ENCODE measurements around the gene STAB2. TPM values are rescaled to one million over a fixed set of nuclear protein-coding genes. Genes with fewer than 3 reads are reported as not detected.

STAB2 gene
- total and polyA plus RNA-seq, 2 of the 8 experiments (the other 6 are each of a cell fraction or from before 2014, with no cell fraction given) = not detected

- H3K56ac ChIP-seq (replicated peaks; ENCODE audit: insufficient read length, low read depth, low read length) = no peak overlapping the region
- no peak overlapping the region for H3K9ac ChIP-seq (replicated peaks in 1 of 4; ENCODE audit: extremely low read depth in 1 of 4, low read depth in 3 of 4, low read length in 3 of 4)
- FAIRE-seq (no peak), DNase-seq (ENCODE audit: low read depth in 1 of 2, low spot score in 2 of 2) (no peak)
- H3K27me3 ChIP-seq (replicated peaks in 1 of 4; ENCODE audit: control insufficient read depth in 3 of 4, extremely low read depth in 1 of 4, insufficient read depth in 3 of 4, low read length in 3 of 4) = no peaks in the 10 kb centered on the region
- no peak overlapping the region for H4K5ac ChIP-seq (ENCODE audit: insufficient read length, low read depth, low read length)
- H2BK20ac ChIP-seq (ENCODE audit: low read length) = no peak overlapping the region
- no peaks in the 10 kb centered on the region for H4K20me1 ChIP-seq (replicated peaks in 1 of 2; ENCODE audit: control insufficient read depth in 1 of 2, insufficient read depth in 2 of 2, low read length in 2 of 2)
- H2AK5ac ChIP-seq (ENCODE audit: low read depth, low read length) = no peak overlapping the region
- H3K79me2 ChIP-seq (ENCODE audit: control insufficient read depth in 1 of 2, insufficient read depth in 2 of 2, low read length in 2 of 2) = no peaks in the 10 kb centered on the region
- no peak overlapping the region for H3K4me3 ChIP-seq (ENCODE audit: extremely low read depth in 1 of 4, insufficient read depth in 2 of 4, low read depth in 3 of 4, low read length in 4 of 4)
- TF ChIP-seq SRF (IDR thresholded peaks at IDR 0.05; ENCODE audit: low read depth, low read length) = no peak
- no peak for TF ChIP-seq SIRT6 (IDR thresholded peaks at IDR 0.05; ENCODE audit: low read length)
- no peak for TF ChIP-seq CEBPB (IDR thresholded peaks at IDR 0.05; ENCODE audit: low read depth, low read length)
- TF ChIP-seq GTF2F1 (IDR thresholded peaks at IDR 0.05; ENCODE audit: borderline replicate concordance, low read depth, low read length) = no peak
- TF ChIP-seq MAFK (IDR thresholded peaks at IDR 0.05; ENCODE audit: low read depth, low read length) = no peak
- TF ChIP-seq GABPA (IDR thresholded peaks at IDR 0.05; ENCODE audit: borderline replicate concordance, insufficient read depth, low read length) = no peak
- no peak for TF ChIP-seq ASH2L (IDR thresholded peaks at IDR 0.05; ENCODE audit: low read length)
- no peak for TF ChIP-seq ATF3 (IDR thresholded peaks at IDR 0.05; ENCODE audit: insufficient read depth, low read depth, low read length)
- TF ChIP-seq CREB1 (IDR thresholded peaks at IDR 0.05) = no peak
- no peak overlapping the region for H2BK12ac ChIP-seq (ENCODE audit: low read depth, low read length)
- POLR2A ChIA-PET (ENCODE audit: partially characterized antibody) = no interaction called here
- no peaks in the 10 kb centered on the region for H3K79me1 ChIP-seq (ENCODE audit: low read depth, low read length)
- H4K91ac ChIP-seq (replicated peaks; ENCODE audit: insufficient read length, low read length) = no peak overlapping the region
- H3K4ac ChIP-seq (replicated peaks; ENCODE audit: insufficient read length, low read depth, low read length) = no peak overlapping the region
- no peak overlapping the region for H4K8ac ChIP-seq (ENCODE audit: extremely low read depth, insufficient read depth, low read length)
- no peak overlapping the region for H2BK15ac ChIP-seq (ENCODE audit: low read length)
- CTCF ChIA-PET (ENCODE audit: partially characterized antibody) = interaction anchor here (0.9 to 3.5 kb wide), 3 partner anchors 8 to 592 kb away, joined by 3 to 15 read pairs (median 4); no protein-coding TSS in a partner anchor
- no peak overlapping the region for H2BK120ac ChIP-seq (replicated peaks; ENCODE audit: low read depth, low read length)
- H3K4me1 ChIP-seq (replicated peaks in 1 of 4; ENCODE audit: control insufficient read depth in 3 of 4, insufficient read depth in 4 of 4, low read length in 3 of 4) = no peaks in the 10 kb centered on the region
- no peak overlapping the region for H2AFZ ChIP-seq (ENCODE audit: low read length)
- H3K27ac ChIP-seq (ENCODE audit: low read depth, low read length) = no peak overlapping the region
- no peak overlapping the region for H3K18ac ChIP-seq (ENCODE audit: extremely low read depth, low read length)
- no peaks in the 10 kb centered on the region; the same call in 1 of the 2 replicates for H3K23me2 ChIP-seq (ENCODE audit: low read depth, low read length)
- no peak overlapping the region for H3K14ac ChIP-seq (ENCODE audit: insufficient read length)
- no peaks in the 10 kb centered on the region for H3K9me3 ChIP-seq (ENCODE audit: insufficient read depth in 2 of 2, low read depth in 1 of 2, low read length in 1 of 2)
- no peak overlapping the region for H3K4me2 ChIP-seq (ENCODE audit: insufficient read depth in 1 of 2, low read depth in 2 of 2, low read length in 2 of 2)
- no peaks in the 10 kb centered on the region for H3K36me3 ChIP-seq (ENCODE audit: control insufficient read depth in 2 of 4, insufficient read depth in 4 of 4, low read length in 3 of 4)
- WGBS, 2 experiments (ENCODE audit: extremely low coverage in 1 of 2, insufficient coverage in 1 of 2, insufficient read length in 1 of 2, insufficient replicate concordance in 2 of 2, low coverage in 1 of 2, low lambda C conversion rate in 2 of 2, missing lambda C conversion rate in 1 of 2) = 81% methylated on average over 3 of the region's 3 CpGs; no CpG with 5 or more reads in 1 of the 2 experiments
- no peak overlapping the region for H3K23ac ChIP-seq (ENCODE audit: insufficient read length)
- H2BK5ac ChIP-seq (ENCODE audit: low read depth, low read length) = no peak overlapping the region
Measured at GRCh38 chr12:103540319-103540718, 46.8 kb upstream of the STAB2 start.
